ENCODE results near the gene MUSK. TPM values are rescaled to one million over a fixed set of nuclear protein-coding genes. Genes with fewer than 3 reads are reported as not detected.

MUSK gene
- total and polyA plus RNA-seq, 2 experiments from 2014 or later = not detected

DNA sequence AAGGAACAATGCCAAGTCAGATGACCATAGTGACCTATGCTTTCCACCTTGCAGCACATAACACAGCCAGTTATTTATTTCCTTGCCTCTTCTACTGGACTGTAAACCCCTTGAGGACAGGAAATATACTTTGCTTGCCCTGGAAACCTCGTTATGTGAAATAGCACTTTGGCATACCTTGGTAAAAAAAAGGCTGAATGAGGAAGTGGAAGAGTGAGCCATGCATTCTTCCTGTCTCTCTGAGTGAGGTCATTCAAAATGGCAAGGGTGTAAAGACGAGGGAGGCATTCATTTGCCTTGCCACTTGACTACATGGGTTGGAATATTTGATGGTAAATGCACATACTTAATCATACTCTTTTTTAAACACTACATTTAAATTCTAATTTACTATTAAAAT is 46.2 kb upstream of the MUSK start:
- Histone ChIP-seq H3K27me3 (ENCODE audit: insufficient read depth) (no peaks in the 10 kb centered on the region), H2AFZ (no peak overlapping the region), H3F3A (replicated peaks; ENCODE audit: low read depth) (no peaks in the 10 kb centered on the region), H3K79me2 (replicated peaks; ENCODE audit: insufficient read depth) (no peaks in the 10 kb centered on the region), H3K27ac (ENCODE audit: low read depth) (no peak overlapping the region), H3K36me3 (ENCODE audit: insufficient read depth) (no peaks in the 10 kb centered on the region), H4K20me1 (replicated peaks; ENCODE audit: insufficient read depth) (no peaks in the 10 kb centered on the region), H3K4me1 (ENCODE audit: insufficient read depth) (no peaks in the 10 kb centered on the region), H3K4me3 (no peak overlapping the region), H3K4me2 (no peak overlapping the region), H3K9me2 (ENCODE audit: insufficient read depth) (no peaks in the 10 kb centered on the region)
- no peak overlapping the region for H3K4me3 Mint-ChIP-seq
- no peaks in the 10 kb centered on the region for H3K27me3 Mint-ChIP-seq (ENCODE audit: insufficient read depth, low read depth, poor library complexity)
- no peaks in the 10 kb centered on the region for H3K9me3 Mint-ChIP-seq
- H3K27ac Mint-ChIP-seq = no peak overlapping the region
- DNase-seq (ENCODE audit: low spot score) (no peak), ATAC-seq (no peak)
- H3K36me3 Mint-ChIP-seq (ENCODE audit: low read depth) = no peaks in the 10 kb centered on the region
- peaks cover 11% of the 10 kb centered on the region for H3K4me1 Mint-ChIP-seq
- no peak for TF ChIP-seq STAT1 (IDR thresholded peaks at IDR 0.05; ENCODE audit: unreplicated experiment)
- no peak for TF ChIP-seq CREB1 (CRISPR knock-in tag; IDR thresholded peaks at IDR 0.05; ENCODE audit: low read depth)
- TF ChIP-seq EZH2phosphoT487 (IDR thresholded peaks at IDR 0.05; ENCODE audit: unreplicated experiment) = no peak
- no peak for TF ChIP-seq JUNB (IDR thresholded peaks at IDR 0.05; ENCODE audit: unreplicated experiment)
- TF ChIP-seq REST (IDR thresholded peaks at IDR 0.05; ENCODE audit: unreplicated experiment) = no peak
- TF ChIP-seq NANOG (IDR thresholded peaks at IDR 0.05; ENCODE audit: borderline replicate concordance) = no peak
- no peak for TF ChIP-seq EZH2 (IDR thresholded peaks at IDR 0.05; ENCODE audit: low read depth, unreplicated experiment)
- TF ChIP-seq, protein P1, sequence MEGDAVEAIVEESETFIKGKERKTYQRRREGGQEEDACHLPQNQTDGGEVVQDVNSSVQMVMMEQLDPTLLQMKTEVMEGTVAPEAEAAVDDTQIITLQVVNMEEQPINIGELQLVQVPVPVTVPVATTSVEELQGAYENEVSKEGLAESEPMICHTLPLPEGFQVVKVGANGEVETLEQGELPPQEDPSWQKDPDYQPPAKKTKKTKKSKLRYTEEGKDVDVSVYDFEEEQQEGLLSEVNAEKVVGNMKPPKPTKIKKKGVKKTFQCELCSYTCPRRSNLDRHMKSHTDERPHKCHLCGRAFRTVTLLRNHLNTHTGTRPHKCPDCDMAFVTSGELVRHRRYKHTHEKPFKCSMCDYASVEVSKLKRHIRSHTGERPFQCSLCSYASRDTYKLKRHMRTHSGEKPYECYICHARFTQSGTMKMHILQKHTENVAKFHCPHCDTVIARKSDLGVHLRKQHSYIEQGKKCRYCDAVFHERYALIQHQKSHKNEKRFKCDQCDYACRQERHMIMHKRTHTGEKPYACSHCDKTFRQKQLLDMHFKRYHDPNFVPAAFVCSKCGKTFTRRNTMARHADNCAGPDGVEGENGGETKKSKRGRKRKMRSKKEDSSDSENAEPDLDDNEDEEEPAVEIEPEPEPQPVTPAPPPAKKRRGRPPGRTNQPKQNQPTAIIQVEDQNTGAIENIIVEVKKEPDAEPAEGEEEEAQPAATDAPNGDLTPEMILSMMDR (conservative IDR thresholded peaks at IDR 0.05; ENCODE audit: low read depth in 2 of 2) = no peak
- TF ChIP-seq ZNF462 (CRISPR knock-in tag; IDR thresholded peaks at IDR 0.05) = no peak
- no peak for TF ChIP-seq POLR2AphosphoS5 (IDR thresholded peaks at IDR 0.05; ENCODE audit: low read depth)
- TF ChIP-seq ZNF114 (CRISPR knock-in tag; IDR thresholded peaks at IDR 0.05) = no peak
- TF ChIP-seq ZNF331 (CRISPR knock-in tag; IDR thresholded peaks at IDR 0.05; ENCODE audit: low read depth) = no peak
- no peak for TF ChIP-seq ETS1 (IDR thresholded peaks at IDR 0.05)

Measured in GM23338 (cell line).